ENCODE data around the gene EEF1AKMT4. TPM values are rescaled to one million over a fixed set of nuclear protein-coding genes. Genes with fewer than 3 reads are reported as not detected.

EEF1AKMT4 gene
- total RNA-seq, 4 donors from 2014 or later, result 5.7 to 14.6 (median 8.5) TPM

DNA sequence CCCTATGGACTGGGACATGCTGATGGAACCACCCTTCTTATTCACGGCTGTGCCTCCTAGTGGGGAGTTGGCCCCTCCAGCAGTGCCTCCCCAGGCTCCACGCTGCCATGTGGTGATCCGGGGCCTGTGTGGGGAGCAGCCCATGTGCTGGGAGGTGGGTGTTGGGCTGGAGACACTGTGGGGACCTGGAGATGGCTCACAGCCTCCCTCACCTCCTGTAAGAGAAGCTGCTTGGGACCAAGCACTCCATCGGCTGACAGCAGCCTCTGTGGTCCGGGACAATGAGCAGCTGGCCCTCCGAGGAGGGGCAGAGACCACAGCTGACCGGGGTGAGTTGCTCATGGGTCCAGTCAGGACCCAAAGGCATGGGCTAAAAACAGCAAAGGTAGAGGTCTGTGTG lies 9.8 kb upstream of the EEF1AKMT4 start:
- no peaks in the 10 kb centered on the region for H3K4me1 ChIP-seq
- TF ChIP-seq, protein P1, sequence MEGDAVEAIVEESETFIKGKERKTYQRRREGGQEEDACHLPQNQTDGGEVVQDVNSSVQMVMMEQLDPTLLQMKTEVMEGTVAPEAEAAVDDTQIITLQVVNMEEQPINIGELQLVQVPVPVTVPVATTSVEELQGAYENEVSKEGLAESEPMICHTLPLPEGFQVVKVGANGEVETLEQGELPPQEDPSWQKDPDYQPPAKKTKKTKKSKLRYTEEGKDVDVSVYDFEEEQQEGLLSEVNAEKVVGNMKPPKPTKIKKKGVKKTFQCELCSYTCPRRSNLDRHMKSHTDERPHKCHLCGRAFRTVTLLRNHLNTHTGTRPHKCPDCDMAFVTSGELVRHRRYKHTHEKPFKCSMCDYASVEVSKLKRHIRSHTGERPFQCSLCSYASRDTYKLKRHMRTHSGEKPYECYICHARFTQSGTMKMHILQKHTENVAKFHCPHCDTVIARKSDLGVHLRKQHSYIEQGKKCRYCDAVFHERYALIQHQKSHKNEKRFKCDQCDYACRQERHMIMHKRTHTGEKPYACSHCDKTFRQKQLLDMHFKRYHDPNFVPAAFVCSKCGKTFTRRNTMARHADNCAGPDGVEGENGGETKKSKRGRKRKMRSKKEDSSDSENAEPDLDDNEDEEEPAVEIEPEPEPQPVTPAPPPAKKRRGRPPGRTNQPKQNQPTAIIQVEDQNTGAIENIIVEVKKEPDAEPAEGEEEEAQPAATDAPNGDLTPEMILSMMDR (IDR thresholded peaks at IDR 0.05 in 4 of 5, conservative IDR thresholded peaks at IDR 0.05 in 1 of 5), result no peak
- no peak for TF ChIP-seq POLR2A (IDR thresholded peaks at IDR 0.05)
- H3K9me3 ChIP-seq, result no peaks in the 10 kb centered on the region
- no peak for DNase-seq
- H3K4me3 ChIP-seq, result no peak overlapping the region
- in situ Hi-C loops (cut with MboI; ENCODE audit: low sequenced_read_pairs in 4 of 4), result loop anchor here in 2 of 4 donors (10.0 to 25.0 kb wide), 3 partner anchors 95 to 352 kb away; partner anchors contain the start of genes EIF2B5 (in 1 of the 2) and PARL (in 1 of the 2)
- H3K27me3 ChIP-seq, result no peaks in the 10 kb centered on the region
- intact Hi-C loops (cut with DNase I; ENCODE audit: low total_unique reads), result no loop called here
- H3K27ac ChIP-seq, result no peak overlapping the region
- peaks cover 0 to 26% of the 10 kb centered on the region in 2 donors for H3K36me3 ChIP-seq
- no peak for ATAC-seq

DNA sequence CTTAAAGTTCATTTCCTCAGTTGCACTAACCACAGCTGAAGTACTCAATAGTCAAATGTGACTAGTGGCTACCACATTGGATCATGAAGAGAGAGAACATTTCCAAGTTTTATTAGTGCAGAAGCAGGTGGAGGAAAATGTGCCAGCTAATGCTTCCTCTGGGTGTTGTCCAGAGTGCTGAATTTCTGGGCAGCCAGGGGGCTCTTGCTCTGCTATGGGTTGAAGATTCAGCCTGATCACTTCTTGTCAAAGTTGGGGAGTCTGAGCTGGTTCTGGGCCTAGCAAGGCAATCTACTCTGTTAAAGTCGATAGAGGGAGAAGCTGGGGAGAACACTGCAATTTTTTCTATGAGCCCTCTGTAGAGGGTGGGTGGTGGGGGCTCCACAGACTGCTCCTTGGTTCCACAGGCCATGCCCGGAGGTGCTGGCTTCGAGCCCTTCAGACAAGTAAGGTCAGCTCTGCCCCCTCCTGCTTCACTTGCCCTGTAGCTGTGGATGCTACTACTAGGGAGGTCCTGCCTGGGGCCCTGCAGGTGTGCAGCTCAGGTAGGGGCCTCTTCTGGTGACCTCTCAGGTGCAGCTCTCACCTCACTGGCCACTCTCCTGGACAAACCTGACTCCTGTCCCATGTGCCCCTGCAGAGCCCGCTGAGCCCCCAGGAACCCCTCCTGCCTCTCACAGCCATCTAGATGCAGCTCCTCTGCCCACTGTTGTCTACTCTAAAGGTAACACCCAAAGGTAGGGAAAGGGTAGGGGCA lies 8.9 kb upstream of the EEF1AKMT4 start:
- in situ Hi-C loops (cut with MboI; ENCODE audit: low sequenced_read_pairs in 4 of 4) (loop anchor here in 2 of 4 donors (10.0 to 25.0 kb wide), 3 partner anchors 96 to 353 kb away; partner anchors contain the start of genes EIF2B5 (in 1 of the 2) and PARL (in 1 of the 2)), intact Hi-C loops (cut with DNase I; ENCODE audit: low total_unique reads) (no loop called here)
- Histone ChIP-seq H3K4me3 (no peak overlapping the region), H3K27me3 (no peaks in the 10 kb centered on the region), H3K27ac (no peak overlapping the region), H3K9me3 (no peaks in the 10 kb centered on the region), H3K36me3 (peaks cover 0 to 34% of the 10 kb centered on the region in 2 donors), H3K4me1 (no peaks in the 10 kb centered on the region)
- ATAC-seq (no peak), DNase-seq (no peak)
- TF ChIP-seq, protein P1 (IDR thresholded peaks at IDR 0.05 in 4 of 5, conservative IDR thresholded peaks at IDR 0.05 in 1 of 5), result no peak
- no peak for TF ChIP-seq POLR2A (IDR thresholded peaks at IDR 0.05)

DNA sequence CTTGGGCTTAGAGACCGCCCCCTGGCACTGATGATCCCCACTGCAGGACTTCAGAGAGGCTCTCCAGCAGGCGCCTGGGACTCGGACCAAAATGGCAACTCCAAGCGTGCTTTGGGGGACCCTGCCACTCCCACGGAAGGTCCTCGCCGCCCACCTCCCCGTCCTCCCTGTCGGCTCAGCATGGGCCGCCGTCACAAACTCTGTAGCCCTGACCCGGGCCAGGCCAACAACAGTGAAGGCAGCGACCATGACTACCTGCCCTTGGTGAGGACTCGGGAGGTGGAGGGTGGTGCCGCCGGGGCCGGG lies 8.4 kb upstream of the EEF1AKMT4 start:
- Histone ChIP-seq H3K36me3 (peaks cover 0 to 39% of the 10 kb centered on the region in 2 donors), H3K4me3 (no peak overlapping the region), H3K4me1 (no peaks in the 10 kb centered on the region), H3K27me3 (no peaks in the 10 kb centered on the region), H3K9me3 (no peaks in the 10 kb centered on the region), H3K27ac (no peak overlapping the region)
- ATAC-seq, result no peak
- DNase-seq, result no peak
- intact Hi-C loops (cut with DNase I; ENCODE audit: low total_unique reads) (no loop called here), in situ Hi-C loops (cut with MboI; ENCODE audit: low sequenced_read_pairs in 4 of 4) (loop anchor here in 2 of 4 donors (10.0 to 25.0 kb wide), 3 partner anchors 96 to 354 kb away; partner anchors contain the start of genes EIF2B5 (in 1 of the 2) and PARL (in 1 of the 2))
- TF ChIP-seq, protein P1 (IDR thresholded peaks at IDR 0.05 in 4 of 5, conservative IDR thresholded peaks at IDR 0.05 in 1 of 5), result no peak
- TF ChIP-seq POLR2A (IDR thresholded peaks at IDR 0.05), result no peak

DNA sequence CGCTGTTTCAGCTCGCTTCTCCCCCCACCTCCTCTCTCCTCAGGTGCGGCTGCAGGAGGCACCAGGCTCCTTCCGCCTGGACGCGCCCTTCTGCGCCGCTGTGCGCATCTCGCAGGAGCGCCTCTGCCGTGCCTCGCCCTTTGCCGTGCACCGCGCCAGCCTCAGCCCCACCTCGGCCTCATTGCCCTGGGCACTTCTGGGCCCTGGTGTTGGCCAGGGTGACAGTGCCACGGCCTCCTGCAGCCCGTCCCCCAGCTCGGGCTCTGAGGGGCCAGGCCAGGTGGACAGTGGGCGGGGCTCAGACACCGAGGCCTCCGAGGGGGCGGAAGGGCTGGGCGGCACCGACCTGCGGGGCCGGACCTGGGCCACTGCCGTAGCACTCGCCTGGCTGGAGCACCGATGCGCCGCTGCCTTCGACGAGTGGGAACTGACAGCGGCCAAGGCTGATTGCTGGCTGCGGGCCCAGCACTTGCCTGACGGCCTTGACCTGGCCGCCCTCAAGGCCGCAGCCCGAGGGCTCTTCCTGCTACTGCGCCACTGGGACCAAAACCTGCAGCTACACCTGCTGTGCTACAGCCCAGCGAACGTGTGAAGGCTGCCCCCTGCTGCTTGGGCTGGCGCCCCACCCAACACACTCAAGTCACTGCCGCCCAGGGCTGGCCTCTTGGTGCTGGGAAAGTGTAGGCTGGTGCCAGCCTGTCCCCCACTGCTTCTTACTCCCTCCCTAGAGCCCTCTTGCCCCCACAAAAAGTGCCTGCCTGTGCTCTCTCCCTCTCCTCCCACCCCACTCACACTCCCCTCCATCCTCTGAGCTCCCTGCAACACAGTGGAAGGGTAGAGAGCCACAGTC lies 7.8 kb upstream of the EEF1AKMT4 start:
- intact Hi-C loops (cut with DNase I; ENCODE audit: low total_unique reads), result no loop called here
- H3K27me3 ChIP-seq, result no peaks in the 10 kb centered on the region
- TF ChIP-seq, protein P1 (IDR thresholded peaks at IDR 0.05 in 4 of 5, conservative IDR thresholded peaks at IDR 0.05 in 1 of 5), result peak in 2 of 5 experiments; percentile 38 to 55
- TF ChIP-seq POLR2A (IDR thresholded peaks at IDR 0.05), result no peak
- peaks cover 0 to 40% of the 10 kb centered on the region in 2 donors for H3K36me3 ChIP-seq
- H3K4me3 ChIP-seq, result no peak overlapping the region
- H3K9me3 ChIP-seq, result no peaks in the 10 kb centered on the region
- peak in 1 of 2 donors; percentile 57 for ATAC-seq
- no peaks in the 10 kb centered on the region for H3K4me1 ChIP-seq
- no peak overlapping the region for H3K27ac ChIP-seq
- in situ Hi-C loops (cut with MboI; ENCODE audit: low sequenced_read_pairs in 4 of 4), result loop anchor here in 2 of 4 donors (10.0 to 25.0 kb wide), 3 partner anchors 97 to 354 kb away; partner anchors contain the start of genes EIF2B5 (in 1 of the 2) and PARL (in 1 of the 2)
- peak in 1 of 2 donors; percentile 34 for DNase-seq

All from gastrocnemius medialis (tissue), 4 donors.